HCT116 (cell line): ENCODE data around the gene CLEC16A. TPM values are rescaled to one million over a fixed set of nuclear protein-coding genes. Genes with fewer than 3 reads are reported as not detected.
A peak's percentile ranks its signal among the peaks of the same experiment; 100 is the strongest.

Experiments
- ATAC-seq: fragments of 200-7000 bp; cut with Tn5 transposase; 2 replicates; pipeline ENCODE4 v1.9.1; 2020; ENCODE audit warnings: mild to moderate bottlenecking, moderate library complexity
- BruUV-seq: library from RNA; stranded (reverse); fragments of 400-500 nt; replicated peaks from 2 replicates; lab custom pipeline; 2021; lab: Mats Ljungman, UMichigan
- CTCF ChIA-PET: fragments of 300-600 bp; sonication (Branson Sonifier 250); formaldehyde crosslinking; loops from one replicate; lab custom pipeline; 2021; ENCODE audit warnings: antibody characterized with exemption; lab: Charles Lee
- POLR2A ChIA-PET: fragments of 300-600, 350-600 bp; sonication (Branson Sonifier 250); formaldehyde crosslinking; loops from one replicate; lab custom pipeline; 2021; ENCODE audit warnings: antibody characterized with exemption; lab: Charles Lee
- RAD21 ChIA-PET, 2 experiments: fragments of 300-600 bp; sonication (Branson Sonifier 250); formaldehyde crosslinking; loops; one replicate each; lab custom pipeline; 2023; ENCODE audit warnings: low total read pairs in 2 of 2; ENCODE audit not compliant: uncharacterized antibody in 2 of 2, unreplicated experiment in 2 of 2, low non-redundant PET in 1 of 2; lab: Charles Lee
- DNase-seq: peaks from one replicate; pipeline ENCODE4 v3.0.0-alpha.2; 2010; ENCODE audit warnings: low read depth, low spot score
- H2AFZ ChIP-seq: fragments of 200-600 bp; shearing (Covaris generic), sonication (generic); 2 replicates; pipeline ENCODE4 v1.6.1; 2017; ENCODE audit warnings: low read depth, mixed run types, mixed read lengths, antibody characterized with exemption, low read length; ENCODE audit not compliant: poor library complexity, severe bottlenecking
- H3K27ac ChIP-seq: 2 replicates; pipeline ENCODE4 v1.5.1; 2012; ENCODE audit warnings: low read depth, low read length
- H3K27me3 ChIP-seq: fragments of 200-600 bp; sonication (generic); 2 replicates; pipeline ENCODE4 v1.6.1; 2016; ENCODE audit warnings: mixed run types, low read length, mixed read lengths; ENCODE audit not compliant: insufficient read depth
- H3K36me3 ChIP-seq, 2 experiments: fragments of 200-500 bp in 1 of 2; fragments of 200-600 bp in 1 of 2; sonication (Bioruptor generic) in 1 of 2; sonication (generic) in 1 of 2; 2 replicates each; pipeline versions ENCODE4 v1.5.1 to v1.6.1; 2014 to 2016; ENCODE audit warnings: low read length in 2 of 2, inconsistent platforms in 1 of 2, mixed read lengths in 1 of 2, mixed run types in 1 of 2; ENCODE audit not compliant: insufficient read depth in 2 of 2, control insufficient read depth in 1 of 2
- H3K4me1 ChIP-seq, 2 experiments: fragments of 200-600 bp in 1 of 2; sonication (generic) in 1 of 2; 2 replicates each; pipeline versions ENCODE4 v1.5.1 to v1.6.1; 2012 to 2017; ENCODE audit warnings: low read length in 2 of 2, inconsistent platforms in 1 of 2, mild to moderate bottlenecking in 1 of 2, mixed read lengths in 1 of 2, mixed run types in 1 of 2, moderate library complexity in 1 of 2; ENCODE audit not compliant: insufficient read depth in 2 of 2, control insufficient read depth in 1 of 2
- H3K4me2 ChIP-seq: fragments of 200-600 bp; sonication (generic); 2 replicates; pipeline ENCODE4 v1.6.1; 2017; ENCODE audit warnings: mixed run types, low read length, mixed read lengths
- H3K4me3 ChIP-seq, 2 experiments: fragments of 200-600 bp in 1 of 2; sonication (generic) in 1 of 2; replicated peaks in 1 of 2; 2 replicates each; pipeline ENCODE4 v1.5.1; 2011 to 2016; ENCODE audit warnings: low read length in 2 of 2, control low read depth in 1 of 2, low read depth in 1 of 2, mild to moderate bottlenecking in 1 of 2, mixed read lengths in 1 of 2, mixed run types in 1 of 2
- H3K79me2 ChIP-seq: fragments of 200-600 bp; sonication (generic); 2 replicates; pipeline ENCODE4 v1.6.1; 2017; ENCODE audit warnings: mild to moderate bottlenecking, mixed run types, low read length, moderate library complexity, mixed read lengths; ENCODE audit not compliant: insufficient read depth
- H3K9ac ChIP-seq: fragments of 200-600 bp; sonication (generic); 2 replicates; pipeline ENCODE4 v1.6.1; 2016; ENCODE audit warnings: low read length, mixed read lengths
- H3K9me2 ChIP-seq: fragments of 200-600 bp; sonication (generic), shearing (Covaris generic); 2 replicates; pipeline ENCODE4 v1.6.1; 2017; ENCODE audit warnings: mixed run types, mild to moderate bottlenecking, moderate library complexity; ENCODE audit not compliant: insufficient read depth
- H3K9me3 ChIP-seq, 2 experiments: fragments of 200-500 bp in 1 of 2; fragments of 200-600 bp in 1 of 2; sonication (Bioruptor generic) in 1 of 2; sonication (generic) in 1 of 2; 2 replicates each; pipeline ENCODE4 v1.6.1; 2014 to 2017; ENCODE audit warnings: low read length in 2 of 2, mixed read lengths in 2 of 2, inconsistent platforms in 1 of 2, low read depth in 1 of 2, mild to moderate bottlenecking in 1 of 2, mixed run types in 1 of 2, moderate library complexity in 1 of 2; ENCODE audit not compliant: control insufficient read depth in 1 of 2, insufficient read depth in 1 of 2
- H4K20me1 ChIP-seq: fragments of 200-600 bp; sonication (generic), shearing (Covaris generic); 2 replicates; pipeline ENCODE4 v1.6.1; 2017; ENCODE audit warnings: mixed run types, mild to moderate bottlenecking, moderate library complexity; ENCODE audit not compliant: insufficient read depth
- EGR1 ChIP-seq: IDR thresholded peaks from 2 replicates; pipeline ENCODE4 v1.6.1; 2012; ENCODE audit warnings: low read depth
- SIN3A ChIP-seq: IDR thresholded peaks from 2 replicates; pipeline ENCODE4 v1.6.1; 2012; ENCODE audit warnings: low read depth
- intact Hi-C: fragments of 100-400 bp; cut with micrococcal nuclease; formaldehyde crosslinking; loops from 2 replicates; pipeline ENCODE4 v1.10.0; 2022
- total RNA-seq: library from RNA; stranded (reverse); gene quantifications from one replicate; pipeline ENCODE4 v1.2.1, GENCODE V29; 2021; ENCODE audit not compliant: unreplicated experiment

CLEC16A gene
- total RNA-seq, 1 experiment from 2014 or later, result 18.0 TPM

DNA sequence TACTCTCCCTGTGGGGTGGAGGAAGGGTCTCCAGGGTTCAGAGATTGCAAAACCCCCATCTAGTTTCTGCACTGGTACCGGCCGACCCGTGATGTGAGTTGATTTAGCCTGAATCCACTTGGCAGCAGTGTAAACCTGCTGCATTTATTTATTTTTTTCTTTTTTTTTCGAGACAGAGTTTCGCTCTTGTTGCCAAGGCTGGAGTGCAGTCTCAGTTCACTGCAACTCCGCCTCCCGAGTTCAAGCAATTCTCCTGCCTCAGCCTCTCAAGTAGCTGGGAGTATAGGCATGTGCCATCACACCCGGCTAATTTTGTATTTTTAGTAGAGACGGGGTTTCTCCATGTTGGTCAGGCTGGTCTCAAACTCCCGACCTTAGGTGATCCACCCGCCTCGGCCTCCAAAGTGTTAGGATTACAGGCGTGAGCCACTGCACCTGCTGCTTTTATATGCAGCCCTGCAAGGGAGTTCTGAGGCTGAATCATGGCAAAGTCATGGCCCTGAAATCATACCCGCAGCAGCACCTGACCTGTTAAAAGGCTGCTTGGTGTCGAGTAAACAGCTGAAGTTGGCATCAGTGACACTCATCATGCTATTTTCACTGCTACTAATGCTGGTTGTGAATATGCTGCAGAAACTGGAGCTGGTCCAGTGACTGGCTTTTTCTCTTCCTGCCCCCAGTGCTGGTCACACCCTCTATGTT, 23.5 kb upstream of the CLEC16A start:
- Histone ChIP-seq H3K36me3 (peaks cover 3 to 4% of the 10 kb centered on the region in 2 experiments; a peak in 2 of 4 replicates), H3K9me2 (no peaks in the 10 kb centered on the region), H3K79me2 (no peaks in the 10 kb centered on the region), H2AFZ (no peak overlapping the region), H3K4me2 (no peak overlapping the region)
- intact Hi-C loops, result no loop called here
- no peak for ATAC-seq
- TF ChIP-seq SIN3A, result no peak
- TF ChIP-seq, all 23 proteins: peak for 0
- Histone ChIP-seq H3K27ac (no peak overlapping the region), H4K20me1 (no peaks in the 10 kb centered on the region), H3K4me3 (no peak overlapping the region), H3K27me3 (no peaks in the 10 kb centered on the region), H3K9ac (no peak overlapping the region), H3K4me1 (peaks cover 7 to 34% of the 10 kb centered on the region in 2 experiments; a peak in 3 of 4 replicates), H3K9me3 (no peaks in the 10 kb centered on the region)
- CTCF ChIA-PET, result no interaction called here
- no TSS peak for BruUV-seq
- DNase-seq, result no peak
- RAD21 ChIA-PET, result no interaction called here
- POLR2A ChIA-PET, result interaction anchor here (0.6 kb wide), 1 partner anchor 150 kb away, joined by 5 read pairs; no protein-coding TSS in a partner anchor

DNA sequence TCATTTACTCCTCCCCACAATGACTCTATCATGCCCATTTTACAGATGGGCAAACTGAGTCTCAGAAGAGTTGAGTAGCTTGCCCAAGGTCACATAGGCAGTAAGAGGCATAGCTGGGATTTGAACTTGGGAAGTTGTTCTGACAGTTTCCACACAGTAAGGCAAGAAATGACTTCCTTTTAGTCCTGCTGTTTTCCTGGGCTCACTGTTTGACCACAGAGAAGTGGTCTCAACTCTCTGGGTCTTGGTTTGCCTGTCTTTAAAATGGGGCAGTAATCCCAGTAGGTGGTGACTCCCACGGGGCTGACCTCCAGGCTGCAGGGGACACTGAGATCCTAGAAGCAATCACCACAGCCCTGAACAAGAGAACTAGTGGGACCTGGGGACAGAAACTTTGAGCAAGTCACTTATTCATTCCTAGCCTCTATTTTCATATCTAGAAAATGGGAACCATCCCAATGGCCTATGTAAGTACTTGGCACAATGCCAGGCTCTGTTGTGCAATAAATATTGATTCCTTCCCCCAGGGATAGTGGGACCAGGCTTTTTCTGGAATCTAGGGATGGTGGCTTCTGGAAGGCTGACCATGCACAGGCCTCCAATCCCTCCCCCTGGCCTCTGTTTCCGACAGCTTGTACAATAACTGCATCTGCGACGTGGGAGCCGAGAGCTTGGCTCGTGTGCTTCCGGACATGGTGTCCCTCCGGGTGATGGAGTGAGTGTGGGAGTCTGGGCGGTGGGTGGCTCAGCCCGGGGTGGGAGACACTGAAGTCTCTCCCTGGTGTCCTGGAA, 22.6 kb upstream of the CLEC16A start:
- Histone ChIP-seq H3K9me2 (no peaks in the 10 kb centered on the region), H3K27ac (no peak overlapping the region), H3K4me1 (peaks cover 7 to 34% of the 10 kb centered on the region in 2 experiments; a peak in 3 of 4 replicates), H3K9ac (no peak overlapping the region), H3K79me2 (no peaks in the 10 kb centered on the region), H3K4me2 (peak overlapping the region; percentile 37), H3K27me3 (no peaks in the 10 kb centered on the region), H2AFZ (no peak overlapping the region), H3K36me3 (peaks cover 3 to 5% of the 10 kb centered on the region in 2 experiments; a peak in 2 of 4 replicates), H3K4me3 (no peak overlapping the region), H3K9me3 (no peaks in the 10 kb centered on the region), H4K20me1 (no peaks in the 10 kb centered on the region)
- ChIA-PET RAD21 (no interaction called here), CTCF (no interaction called here), POLR2A (interaction anchor here (0.6 kb wide), 1 partner anchor 151 kb away, joined by 5 read pairs; no protein-coding TSS in a partner anchor)
- no peak for TF ChIP-seq EGR1
- intact Hi-C loops, result no loop called here
- ATAC-seq (no peak), DNase-seq (no peak)
- BruUV-seq, result no TSS peak
